OCI-LY1 (cell line): ENCODE data around the gene NHLRC4.

ENCODE experiments used
- EZH2 ChIP-seq: fragments of 200-600 bp; sonication (generic), shearing (Covaris generic); IDR thresholded peaks from 2 replicates; pipeline ENCODE4 v1.8.0; 2017; ENCODE audit warnings: borderline replicate concordance, mixed run types, mild to moderate bottlenecking, antibody characterized with exemption, low read length, moderate library complexity, mixed read lengths
- TF ChIP-seq, protein P1 (sequence below): fragments of 200-600 bp; sonication (generic), shearing (Covaris generic); IDR thresholded peaks from 2 replicates; pipeline ENCODE4 v1.5.1; 2017; ENCODE audit warnings: mild to moderate bottlenecking, antibody characterized with exemption, low read length, moderate library complexity, mixed read lengths

DNA sequence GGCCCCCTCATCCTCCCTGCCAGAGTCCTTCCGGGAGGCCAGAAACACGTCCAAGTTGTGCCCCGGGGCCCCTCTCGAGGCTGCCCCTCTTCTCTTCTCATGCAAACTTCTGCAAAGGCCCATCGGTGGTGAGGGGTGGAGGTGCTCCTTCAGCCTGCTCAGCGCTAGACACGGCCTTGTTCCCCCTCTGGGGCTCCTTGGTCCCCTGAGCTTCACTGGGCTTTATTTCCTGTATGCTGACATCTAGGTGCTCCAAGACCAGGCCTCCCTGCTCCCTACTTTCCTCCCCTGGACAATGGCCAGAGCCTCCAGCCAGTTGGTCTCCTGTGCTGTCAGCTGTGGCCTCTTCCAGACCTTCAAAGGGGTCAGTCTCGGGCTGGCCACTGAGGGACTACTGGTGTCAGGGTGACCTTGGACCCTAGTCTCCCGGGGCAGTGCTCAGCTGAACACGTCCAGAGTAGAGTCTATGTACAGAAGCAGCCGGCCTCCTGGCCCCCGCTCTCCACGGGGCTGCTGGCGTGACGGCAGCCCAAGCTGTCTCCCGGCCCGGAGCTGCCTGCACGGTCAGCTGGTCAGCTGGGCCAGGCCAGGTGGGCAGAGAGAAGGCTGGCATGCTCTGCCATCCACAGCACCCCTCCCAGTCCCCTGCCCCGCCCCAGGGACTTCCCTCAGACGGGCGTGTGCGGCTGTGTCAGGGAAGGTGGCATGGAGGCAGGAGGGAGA is 8.3 kb upstream of the NHLRC4 start:
- TF ChIP-seq, protein P1, sequence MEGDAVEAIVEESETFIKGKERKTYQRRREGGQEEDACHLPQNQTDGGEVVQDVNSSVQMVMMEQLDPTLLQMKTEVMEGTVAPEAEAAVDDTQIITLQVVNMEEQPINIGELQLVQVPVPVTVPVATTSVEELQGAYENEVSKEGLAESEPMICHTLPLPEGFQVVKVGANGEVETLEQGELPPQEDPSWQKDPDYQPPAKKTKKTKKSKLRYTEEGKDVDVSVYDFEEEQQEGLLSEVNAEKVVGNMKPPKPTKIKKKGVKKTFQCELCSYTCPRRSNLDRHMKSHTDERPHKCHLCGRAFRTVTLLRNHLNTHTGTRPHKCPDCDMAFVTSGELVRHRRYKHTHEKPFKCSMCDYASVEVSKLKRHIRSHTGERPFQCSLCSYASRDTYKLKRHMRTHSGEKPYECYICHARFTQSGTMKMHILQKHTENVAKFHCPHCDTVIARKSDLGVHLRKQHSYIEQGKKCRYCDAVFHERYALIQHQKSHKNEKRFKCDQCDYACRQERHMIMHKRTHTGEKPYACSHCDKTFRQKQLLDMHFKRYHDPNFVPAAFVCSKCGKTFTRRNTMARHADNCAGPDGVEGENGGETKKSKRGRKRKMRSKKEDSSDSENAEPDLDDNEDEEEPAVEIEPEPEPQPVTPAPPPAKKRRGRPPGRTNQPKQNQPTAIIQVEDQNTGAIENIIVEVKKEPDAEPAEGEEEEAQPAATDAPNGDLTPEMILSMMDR = no peak
- TF ChIP-seq EZH2 = no peak
